WTC11 (cell line): Measurements from ENCODE around the gene PHLDA3. TPM values are rescaled to one million over a fixed set of nuclear protein-coding genes. Genes with fewer than 3 reads are reported as not detected.

Experiments used
- ATAC-seq: fragments of 200-7000 bp; cut with Tn5 transposase; 2 replicates; pipeline ENCODE4 v1.10.0; 2021; ENCODE audit warnings: mild to moderate bottlenecking, moderate library complexity
- CTCF ChIA-PET: fragments of 300-600 bp; sonication (Branson Sonifier 250); formaldehyde crosslinking; loops from one replicate; lab custom pipeline; 2021; ENCODE audit warnings: antibody characterized with exemption; lab: Charles Lee
- POLR2A ChIA-PET: fragments of 350-600 bp; sonication (Branson Sonifier 250); formaldehyde crosslinking; loops from one replicate; lab custom pipeline; 2021; ENCODE audit warnings: antibody characterized with exemption; lab: Charles Lee
- DNase-seq: peaks from one replicate; pipeline ENCODE4 v3.0.0; 2021; ENCODE audit warnings: low spot score
- H3K27ac Mint-ChIP-seq: 2 replicates; pipeline ENCODE4 v1.8.0; 2021; ENCODE audit warnings: mixed read lengths
- H3K27me3 Mint-ChIP-seq: 2 replicates; pipeline ENCODE4 v1.8.0; 2021; ENCODE audit warnings: low read depth, mild to moderate bottlenecking, moderate library complexity, mixed read lengths
- H3K36me3 Mint-ChIP-seq: 2 replicates; pipeline ENCODE4 v1.8.0; 2021; ENCODE audit warnings: mixed read lengths
- H3K4me1 Mint-ChIP-seq: 2 replicates; pipeline ENCODE4 v1.8.0; 2022; ENCODE audit warnings: mixed read lengths
- H3K4me3 Mint-ChIP-seq: 2 replicates; pipeline ENCODE4 v1.8.0; 2021; ENCODE audit warnings: mild to moderate bottlenecking, moderate library complexity, mixed read lengths
- H3K9me3 Mint-ChIP-seq: 2 replicates; pipeline ENCODE4 v1.8.0; 2021; ENCODE audit warnings: mixed read lengths
- ATF1 ChIP-seq: sonication (generic); formaldehyde crosslinking; IDR thresholded peaks from 2 replicates; pipeline ENCODE4 v1.8.1; 2023; ENCODE audit warnings: mild to moderate bottlenecking, moderate library complexity, missing genetic modification reagents
- CREB1 ChIP-seq: sonication (generic); formaldehyde crosslinking; IDR thresholded peaks from 2 replicates; pipeline ENCODE4 v1.8.0; 2023; ENCODE audit warnings: mild to moderate bottlenecking, missing genetic modification reagents
- EMX1 ChIP-seq: fragments of 250-450 bp; sonication (Bioruptor Pico); IDR thresholded peaks from 2 replicates; pipeline ENCODE4 v1.8.0; 2021; ENCODE audit warnings: mild to moderate bottlenecking
- ESRRA ChIP-seq: sonication (generic); formaldehyde crosslinking; IDR thresholded peaks from 2 replicates; pipeline ENCODE4 v1.8.1; 2022; ENCODE audit warnings: mild to moderate bottlenecking, missing genetic modification reagents, borderline replicate concordance
- GTF2I ChIP-seq: fragments of 250-450 bp; sonication (Bioruptor Pico); conservative IDR thresholded peaks from 2 replicates; pipeline ENCODE4 v1.4.0; 2021; ENCODE audit warnings: mild to moderate bottlenecking
- NFATC4 ChIP-seq: fragments of 250-450 bp; sonication (Bioruptor Pico); IDR thresholded peaks from 2 replicates; pipeline ENCODE4 v1.9.0; 2021; ENCODE audit warnings: mild to moderate bottlenecking
- NFYB ChIP-seq: sonication (generic); formaldehyde crosslinking; conservative IDR thresholded peaks from 2 replicates; pipeline ENCODE4 v1.8.0; 2022; ENCODE audit warnings: low read depth, missing genetic modification reagents
- RORB ChIP-seq: fragments of 250-450 bp; sonication (Bioruptor Pico); IDR thresholded peaks from 2 replicates; pipeline ENCODE4 v1.9.0; 2021; ENCODE audit warnings: mild to moderate bottlenecking
- SMAD4 ChIP-seq: sonication (generic); formaldehyde crosslinking; IDR thresholded peaks from 2 replicates; pipeline ENCODE4 v1.8.0; 2022; ENCODE audit warnings: mild to moderate bottlenecking, missing genetic modification reagents
- TEAD1 ChIP-seq: sonication (generic); formaldehyde crosslinking; IDR thresholded peaks from 2 replicates; pipeline ENCODE4 v1.8.0; 2022; ENCODE audit warnings: mild to moderate bottlenecking, missing genetic modification reagents
- ZBTB21 ChIP-seq: sonication (generic); formaldehyde crosslinking; IDR thresholded peaks from 2 replicates; pipeline ENCODE4 v1.8.1; 2023; ENCODE audit warnings: mild to moderate bottlenecking, missing genetic modification reagents, borderline replicate concordance
- ZNF121 ChIP-seq: sonication (generic); formaldehyde crosslinking; IDR thresholded peaks from 2 replicates; pipeline ENCODE4 v1.8.0; 2023; ENCODE audit warnings: missing genetic modification reagents
- ZNF263 ChIP-seq: sonication (generic); formaldehyde crosslinking; IDR thresholded peaks from 2 replicates; pipeline ENCODE4 v1.8.1; 2022; ENCODE audit warnings: low read depth, mild to moderate bottlenecking, moderate library complexity, missing genetic modification reagents
- ZNF396 ChIP-seq: fragments of 250-450 bp; sonication (Bioruptor Pico); IDR thresholded peaks from 2 replicates; pipeline ENCODE4 v1.8.0; 2021; ENCODE audit warnings: mild to moderate bottlenecking, moderate library complexity, borderline replicate concordance
- ZNF423 ChIP-seq: fragments of 250-450 bp; sonication (Bioruptor Pico); IDR thresholded peaks from 2 replicates; pipeline ENCODE4 v2.1.2; 2022; ENCODE audit warnings: mild to moderate bottlenecking, moderate library complexity
- total RNA-seq: library from RNA; stranded (reverse); gene quantifications from 3 replicates; pipeline ENCODE4 v1.2.3, GENCODE V29; 2021
- TF ChIP-seq, protein P1 (sequence below): sonication (generic); formaldehyde crosslinking; IDR thresholded peaks from 2 replicates; pipeline ENCODE4 v1.8.1; 2022; ENCODE audit warnings: mild to moderate bottlenecking, missing genetic modification reagents, moderate library complexity, borderline replicate concordance
- TF ChIP-seq, protein P2 (sequence below): sonication (generic); formaldehyde crosslinking; IDR thresholded peaks from 2 replicates; pipeline ENCODE4 v1.8.0; 2023; ENCODE audit warnings: missing genetic modification reagents, mild to moderate bottlenecking, borderline replicate concordance
- TF ChIP-seq, protein P3 (sequence below): sonication (generic); formaldehyde crosslinking; IDR thresholded peaks from 2 replicates; pipeline ENCODE4 v1.8.0; 2022; ENCODE audit warnings: missing genetic modification reagents
- TF ChIP-seq, protein P4 (sequence below): fragments of 250-450 bp; sonication (Bioruptor Pico); IDR thresholded peaks from 2 replicates; pipeline ENCODE4 v1.9.0; 2021; ENCODE audit warnings: mild to moderate bottlenecking

Gene PHLDA3
- total RNA-seq, 1 experiment from 2014 or later: 95.1 TPM

DNA sequence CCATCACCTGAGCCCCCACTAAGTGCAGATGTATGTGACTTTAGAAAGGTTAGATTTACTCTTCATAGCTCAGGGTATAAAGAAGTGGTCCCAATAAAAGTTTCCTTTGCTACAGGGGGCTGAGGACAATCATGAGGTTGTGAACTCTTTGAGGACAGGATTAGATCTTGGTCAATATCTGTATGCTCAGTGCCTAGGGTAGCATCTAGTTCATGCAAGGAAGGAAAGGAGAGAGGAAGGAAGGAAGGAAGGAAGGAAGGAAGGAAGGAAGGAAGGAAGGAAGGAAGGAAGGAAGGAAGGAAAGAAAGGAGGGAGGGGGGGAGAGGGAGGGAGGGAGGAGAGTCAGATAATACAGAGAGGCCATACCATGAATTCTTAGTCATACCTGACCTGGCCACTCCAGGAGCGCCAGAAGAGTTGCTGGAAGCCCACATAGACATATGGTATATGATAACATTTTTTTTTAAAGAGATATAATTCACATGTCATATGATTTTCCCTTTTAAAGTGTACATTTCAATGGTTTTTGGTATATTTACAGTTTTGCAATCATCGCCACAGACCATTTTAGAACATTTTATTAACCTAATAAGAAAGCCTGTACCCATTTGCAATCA lies 47.6 kb upstream of the PHLDA3 start:
- Mint-ChIP-seq H3K36me3 (no peaks in the 10 kb centered on the region), H3K9me3 (no peaks in the 10 kb centered on the region), H3K27me3 (no peaks in the 10 kb centered on the region), H3K27ac (no peak overlapping the region)
- ATAC-seq (no peak), DNase-seq (no peak)
- CTCF ChIA-PET: interaction anchor here (1.3 to 7.2 kb wide), 4 partner anchors 15 to 81 kb away, joined by 5 to 390 read pairs (median 10); no protein-coding TSS in a partner anchor
- TF ChIP-seq TEAD1 (CRISPR knock-in tag): no peak
- TF ChIP-seq SMAD4 (CRISPR knock-in tag): no peak
- TF ChIP-seq, protein P1, sequence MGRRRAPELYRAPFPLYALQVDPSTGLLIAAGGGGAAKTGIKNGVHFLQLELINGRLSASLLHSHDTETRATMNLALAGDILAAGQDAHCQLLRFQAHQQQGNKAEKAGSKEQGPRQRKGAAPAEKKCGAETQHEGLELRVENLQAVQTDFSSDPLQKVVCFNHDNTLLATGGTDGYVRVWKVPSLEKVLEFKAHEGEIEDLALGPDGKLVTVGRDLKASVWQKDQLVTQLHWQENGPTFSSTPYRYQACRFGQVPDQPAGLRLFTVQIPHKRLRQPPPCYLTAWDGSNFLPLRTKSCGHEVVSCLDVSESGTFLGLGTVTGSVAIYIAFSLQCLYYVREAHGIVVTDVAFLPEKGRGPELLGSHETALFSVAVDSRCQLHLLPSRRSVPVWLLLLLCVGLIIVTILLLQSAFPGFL: no peak
- no peak for TF ChIP-seq RORB (CRISPR knock-in tag)
- no peak for TF ChIP-seq ZNF121 (CRISPR knock-in tag)
- TF ChIP-seq, all 79 proteins: peak for 0
- POLR2A ChIA-PET: no interaction called here
- H3K4me3 Mint-ChIP-seq: no peak overlapping the region
- H3K4me1 Mint-ChIP-seq: peaks cover 25% of the 10 kb centered on the region

DNA sequence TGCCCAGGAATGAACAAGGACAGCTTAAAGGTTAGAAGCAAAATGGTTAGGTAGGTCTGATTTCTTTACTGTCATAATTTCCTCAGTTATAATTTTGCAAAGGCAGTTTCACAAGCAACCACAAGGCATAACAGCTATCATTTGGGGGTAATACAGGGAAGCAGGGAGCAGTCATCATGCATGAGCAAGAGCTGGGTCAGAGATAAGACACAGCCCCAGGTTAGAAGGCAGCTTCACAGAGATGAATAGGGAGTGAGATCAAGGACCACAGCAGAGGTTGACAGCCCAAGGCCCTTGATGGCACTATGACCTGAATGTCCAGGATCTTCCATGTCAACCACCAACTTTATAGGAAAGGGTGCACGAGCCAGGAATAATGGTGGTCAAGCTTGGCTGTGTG lies 46.9 kb upstream of the PHLDA3 start:
- H3K27me3 Mint-ChIP-seq: no peaks in the 10 kb centered on the region
- POLR2A ChIA-PET: no interaction called here

More for the DNA sequence above, 46.9 kb upstream of the PHLDA3 start:
- no peak for ATAC-seq
- DNase-seq: no peak
- Mint-ChIP-seq H3K4me1 (peaks cover 28% of the 10 kb centered on the region), H3K27ac (no peak overlapping the region), H3K9me3 (no peaks in the 10 kb centered on the region), H3K36me3 (no peaks in the 10 kb centered on the region)
- CTCF ChIA-PET: interaction anchor here (1.3 to 7.2 kb wide), 4 partner anchors 15 to 80 kb away, joined by 5 to 390 read pairs (median 10); no protein-coding TSS in a partner anchor
- TF ChIP-seq, protein P1: no peak
- no peak for TF ChIP-seq ATF1 (CRISPR knock-in tag)
- TF ChIP-seq ZBTB21: no peak
- no peak for TF ChIP-seq ZNF423 (CRISPR knock-in tag)
- TF ChIP-seq, protein P2, sequence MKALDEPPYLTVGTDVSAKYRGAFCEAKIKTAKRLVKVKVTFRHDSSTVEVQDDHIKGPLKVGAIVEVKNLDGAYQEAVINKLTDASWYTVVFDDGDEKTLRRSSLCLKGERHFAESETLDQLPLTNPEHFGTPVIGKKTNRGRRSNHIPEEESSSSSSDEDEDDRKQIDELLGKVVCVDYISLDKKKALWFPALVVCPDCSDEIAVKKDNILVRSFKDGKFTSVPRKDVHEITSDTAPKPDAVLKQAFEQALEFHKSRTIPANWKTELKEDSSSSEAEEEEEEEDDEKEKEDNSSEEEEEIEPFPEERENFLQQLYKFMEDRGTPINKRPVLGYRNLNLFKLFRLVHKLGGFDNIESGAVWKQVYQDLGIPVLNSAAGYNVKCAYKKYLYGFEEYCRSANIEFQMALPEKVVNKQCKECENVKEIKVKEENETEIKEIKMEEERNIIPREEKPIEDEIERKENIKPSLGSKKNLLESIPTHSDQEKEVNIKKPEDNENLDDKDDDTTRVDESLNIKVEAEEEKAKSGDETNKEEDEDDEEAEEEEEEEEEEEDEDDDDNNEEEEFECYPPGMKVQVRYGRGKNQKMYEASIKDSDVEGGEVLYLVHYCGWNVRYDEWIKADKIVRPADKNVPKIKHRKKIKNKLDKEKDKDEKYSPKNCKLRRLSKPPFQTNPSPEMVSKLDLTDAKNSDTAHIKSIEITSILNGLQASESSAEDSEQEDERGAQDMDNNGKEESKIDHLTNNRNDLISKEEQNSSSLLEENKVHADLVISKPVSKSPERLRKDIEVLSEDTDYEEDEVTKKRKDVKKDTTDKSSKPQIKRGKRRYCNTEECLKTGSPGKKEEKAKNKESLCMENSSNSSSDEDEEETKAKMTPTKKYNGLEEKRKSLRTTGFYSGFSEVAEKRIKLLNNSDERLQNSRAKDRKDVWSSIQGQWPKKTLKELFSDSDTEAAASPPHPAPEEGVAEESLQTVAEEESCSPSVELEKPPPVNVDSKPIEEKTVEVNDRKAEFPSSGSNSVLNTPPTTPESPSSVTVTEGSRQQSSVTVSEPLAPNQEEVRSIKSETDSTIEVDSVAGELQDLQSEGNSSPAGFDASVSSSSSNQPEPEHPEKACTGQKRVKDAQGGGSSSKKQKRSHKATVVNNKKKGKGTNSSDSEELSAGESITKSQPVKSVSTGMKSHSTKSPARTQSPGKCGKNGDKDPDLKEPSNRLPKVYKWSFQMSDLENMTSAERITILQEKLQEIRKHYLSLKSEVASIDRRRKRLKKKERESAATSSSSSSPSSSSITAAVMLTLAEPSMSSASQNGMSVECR (CRISPR knock-in tag): no peak
- no peak for TF ChIP-seq ESRRA (CRISPR knock-in tag)
- TF ChIP-seq, protein P3, sequence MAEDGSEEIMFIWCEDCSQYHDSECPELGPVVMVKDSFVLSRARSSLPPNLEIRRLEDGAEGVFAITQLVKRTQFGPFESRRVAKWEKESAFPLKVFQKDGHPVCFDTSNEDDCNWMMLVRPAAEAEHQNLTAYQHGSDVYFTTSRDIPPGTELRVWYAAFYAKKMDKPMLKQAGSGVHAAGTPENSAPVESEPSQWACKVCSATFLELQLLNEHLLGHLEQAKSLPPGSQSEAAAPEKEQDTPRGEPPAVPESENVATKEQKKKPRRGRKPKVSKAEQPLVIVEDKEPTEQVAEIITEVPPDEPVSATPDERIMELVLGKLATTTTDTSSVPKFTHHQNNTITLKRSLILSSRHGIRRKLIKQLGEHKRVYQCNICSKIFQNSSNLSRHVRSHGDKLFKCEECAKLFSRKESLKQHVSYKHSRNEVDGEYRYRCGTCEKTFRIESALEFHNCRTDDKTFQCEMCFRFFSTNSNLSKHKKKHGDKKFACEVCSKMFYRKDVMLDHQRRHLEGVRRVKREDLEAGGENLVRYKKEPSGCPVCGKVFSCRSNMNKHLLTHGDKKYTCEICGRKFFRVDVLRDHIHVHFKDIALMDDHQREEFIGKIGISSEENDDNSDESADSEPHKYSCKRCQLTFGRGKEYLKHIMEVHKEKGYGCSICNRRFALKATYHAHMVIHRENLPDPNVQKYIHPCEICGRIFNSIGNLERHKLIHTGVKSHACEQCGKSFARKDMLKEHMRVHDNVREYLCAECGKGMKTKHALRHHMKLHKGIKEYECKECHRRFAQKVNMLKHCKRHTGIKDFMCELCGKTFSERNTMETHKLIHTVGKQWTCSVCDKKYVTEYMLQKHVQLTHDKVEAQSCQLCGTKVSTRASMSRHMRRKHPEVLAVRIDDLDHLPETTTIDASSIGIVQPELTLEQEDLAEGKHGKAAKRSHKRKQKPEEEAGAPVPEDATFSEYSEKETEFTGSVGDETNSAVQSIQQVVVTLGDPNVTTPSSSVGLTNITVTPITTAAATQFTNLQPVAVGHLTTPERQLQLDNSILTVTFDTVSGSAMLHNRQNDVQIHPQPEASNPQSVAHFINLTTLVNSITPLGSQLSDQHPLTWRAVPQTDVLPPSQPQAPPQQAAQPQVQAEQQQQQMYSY (CRISPR knock-in tag): no peak
- no peak for TF ChIP-seq NFATC4 (CRISPR knock-in tag)
- no peak for TF ChIP-seq CREB1 (CRISPR knock-in tag)
- no peak for TF ChIP-seq NFYB
- TF ChIP-seq EMX1 (CRISPR knock-in tag): no peak
- TF ChIP-seq ZNF396 (CRISPR knock-in tag): no peak
- no peak for TF ChIP-seq GTF2I (CRISPR knock-in tag)
- no peak for TF ChIP-seq ZNF121 (CRISPR knock-in tag)
- TF ChIP-seq, protein P4, sequence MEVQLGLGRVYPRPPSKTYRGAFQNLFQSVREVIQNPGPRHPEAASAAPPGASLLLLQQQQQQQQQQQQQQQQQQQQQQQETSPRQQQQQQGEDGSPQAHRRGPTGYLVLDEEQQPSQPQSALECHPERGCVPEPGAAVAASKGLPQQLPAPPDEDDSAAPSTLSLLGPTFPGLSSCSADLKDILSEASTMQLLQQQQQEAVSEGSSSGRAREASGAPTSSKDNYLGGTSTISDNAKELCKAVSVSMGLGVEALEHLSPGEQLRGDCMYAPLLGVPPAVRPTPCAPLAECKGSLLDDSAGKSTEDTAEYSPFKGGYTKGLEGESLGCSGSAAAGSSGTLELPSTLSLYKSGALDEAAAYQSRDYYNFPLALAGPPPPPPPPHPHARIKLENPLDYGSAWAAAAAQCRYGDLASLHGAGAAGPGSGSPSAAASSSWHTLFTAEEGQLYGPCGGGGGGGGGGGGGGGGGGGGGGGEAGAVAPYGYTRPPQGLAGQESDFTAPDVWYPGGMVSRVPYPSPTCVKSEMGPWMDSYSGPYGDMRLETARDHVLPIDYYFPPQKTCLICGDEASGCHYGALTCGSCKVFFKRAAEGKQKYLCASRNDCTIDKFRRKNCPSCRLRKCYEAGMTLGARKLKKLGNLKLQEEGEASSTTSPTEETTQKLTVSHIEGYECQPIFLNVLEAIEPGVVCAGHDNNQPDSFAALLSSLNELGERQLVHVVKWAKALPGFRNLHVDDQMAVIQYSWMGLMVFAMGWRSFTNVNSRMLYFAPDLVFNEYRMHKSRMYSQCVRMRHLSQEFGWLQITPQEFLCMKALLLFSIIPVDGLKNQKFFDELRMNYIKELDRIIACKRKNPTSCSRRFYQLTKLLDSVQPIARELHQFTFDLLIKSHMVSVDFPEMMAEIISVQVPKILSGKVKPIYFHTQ (CRISPR knock-in tag): no peak
- TF ChIP-seq ZNF263: no peak
- TF ChIP-seq, all 79 proteins: peak for 0
- no peak overlapping the region for H3K4me3 Mint-ChIP-seq
